Vagina (tissue), 2 donors: ENCODE results near the gene CDCP1.

Source experiments
- POLR2A ChIP-seq, 2 donors: fragments of 450-650 bp; IDR thresholded peaks; one replicate each; pipeline ENCODE4 v1.6.1; 2017; ENCODE audit warnings: antibody characterized with exemption in 2 of 2, mild to moderate bottlenecking in 2 of 2, moderate library complexity in 2 of 2
- POLR2AphosphoS5 ChIP-seq, 2 donors: sonication (generic); formaldehyde crosslinking; IDR thresholded peaks; one replicate each; pipeline ENCODE4 v1.9.0; 2017; ENCODE audit warnings: antibody characterized with exemption in 2 of 2, mild to moderate bottlenecking in 2 of 2, low read depth in 1 of 2; ENCODE audit not compliant: insufficient read depth in 1 of 2
- TF ChIP-seq, protein P1 (sequence below), 3 experiments: fragments of 450-650 bp in 2 of 3; fragments of 200-600 bp in 1 of 3; sonication (generic) in 1 of 3; IDR thresholded peaks; one replicate each; pipeline ENCODE4 v1.5.1; 2017 to 2019; ENCODE audit warnings: antibody characterized with exemption in 3 of 3, mild to moderate bottlenecking in 2 of 3, moderate library complexity in 2 of 3

DNA sequence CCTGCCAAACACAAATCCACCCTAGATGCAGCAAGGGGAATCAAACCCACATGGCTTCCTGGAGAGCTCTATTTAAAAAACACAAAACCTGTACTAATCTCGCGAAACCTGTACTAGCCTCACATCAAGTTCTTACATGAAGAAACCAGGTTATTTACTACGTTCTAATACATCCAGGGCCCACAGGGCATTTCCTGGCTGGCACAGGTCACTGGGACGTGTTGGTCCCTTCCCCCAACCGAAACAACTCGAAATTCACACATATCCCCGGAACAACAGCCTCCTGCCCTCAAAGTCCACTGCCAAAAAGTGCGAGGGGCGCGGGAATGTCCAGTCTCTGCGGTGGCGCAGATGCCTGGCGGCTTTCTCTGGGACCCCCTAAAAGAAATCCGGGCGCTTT is 955 bp downstream of the CDCP1 start:
- TF ChIP-seq, protein P1, sequence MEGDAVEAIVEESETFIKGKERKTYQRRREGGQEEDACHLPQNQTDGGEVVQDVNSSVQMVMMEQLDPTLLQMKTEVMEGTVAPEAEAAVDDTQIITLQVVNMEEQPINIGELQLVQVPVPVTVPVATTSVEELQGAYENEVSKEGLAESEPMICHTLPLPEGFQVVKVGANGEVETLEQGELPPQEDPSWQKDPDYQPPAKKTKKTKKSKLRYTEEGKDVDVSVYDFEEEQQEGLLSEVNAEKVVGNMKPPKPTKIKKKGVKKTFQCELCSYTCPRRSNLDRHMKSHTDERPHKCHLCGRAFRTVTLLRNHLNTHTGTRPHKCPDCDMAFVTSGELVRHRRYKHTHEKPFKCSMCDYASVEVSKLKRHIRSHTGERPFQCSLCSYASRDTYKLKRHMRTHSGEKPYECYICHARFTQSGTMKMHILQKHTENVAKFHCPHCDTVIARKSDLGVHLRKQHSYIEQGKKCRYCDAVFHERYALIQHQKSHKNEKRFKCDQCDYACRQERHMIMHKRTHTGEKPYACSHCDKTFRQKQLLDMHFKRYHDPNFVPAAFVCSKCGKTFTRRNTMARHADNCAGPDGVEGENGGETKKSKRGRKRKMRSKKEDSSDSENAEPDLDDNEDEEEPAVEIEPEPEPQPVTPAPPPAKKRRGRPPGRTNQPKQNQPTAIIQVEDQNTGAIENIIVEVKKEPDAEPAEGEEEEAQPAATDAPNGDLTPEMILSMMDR (IDR thresholded peaks at IDR 0.05): no peak
- TF ChIP-seq POLR2A (IDR thresholded peaks at IDR 0.05): no peak
- peak in 1 of 2 donors; percentile 45 for TF ChIP-seq POLR2AphosphoS5 (IDR thresholded peaks at IDR 0.05; ENCODE audit: insufficient read depth in 1 of 2, low read depth in 1 of 2)
